Kidney epithelial cell (primary cell): ENCODE measurements around the gene SLC25A25. TPM values are rescaled to one million over a fixed set of nuclear protein-coding genes. Genes with fewer than 3 reads are reported as not detected.
"Not testable (repeated sequence)": the region's sequence is repeated elsewhere in the genome, so short reads cannot be mapped to it uniquely, and the experiment has no call there.

Source experiments
- DNase-seq: peaks from one replicate; pipeline ENCODE4 v3.0.0-alpha.2; 2010; ENCODE audit warnings: low read depth
- H3K27me3 ChIP-seq: 2 replicates; pipeline ENCODE4 v1.6.0; 2011; ENCODE audit warnings: low read length; ENCODE audit not compliant: control insufficient read depth, insufficient read depth
- H3K36me3 ChIP-seq: 2 replicates; pipeline ENCODE4 v1.5.1; 2011; ENCODE audit warnings: low read length; ENCODE audit not compliant: control insufficient read depth, insufficient read depth
- H3K4me3 ChIP-seq: 2 replicates; pipeline ENCODE4 v1.5.1; 2011; ENCODE audit warnings: low read depth, mild to moderate bottlenecking, control low read depth, low read length
- total RNA-seq: library from RNA; depleted of rRNA; stranded (reverse); fragments of >200 nt; gene quantifications from 2 replicates; pipeline ENCODE4 v1.2.3, GENCODE V29; 2015
- TF ChIP-seq, protein P1 (sequence below): IDR thresholded peaks from 2 replicates; pipeline ENCODE4 v1.5.1; 2011; ENCODE audit warnings: mild to moderate bottlenecking, moderate library complexity, low read length, control low read depth, inconsistent platforms; ENCODE audit not compliant: insufficient read depth, poor library complexity, severe bottlenecking

Gene SLC25A25
- total RNA-seq, 1 donor from 2014 or later = 22.8 TPM

DNA sequence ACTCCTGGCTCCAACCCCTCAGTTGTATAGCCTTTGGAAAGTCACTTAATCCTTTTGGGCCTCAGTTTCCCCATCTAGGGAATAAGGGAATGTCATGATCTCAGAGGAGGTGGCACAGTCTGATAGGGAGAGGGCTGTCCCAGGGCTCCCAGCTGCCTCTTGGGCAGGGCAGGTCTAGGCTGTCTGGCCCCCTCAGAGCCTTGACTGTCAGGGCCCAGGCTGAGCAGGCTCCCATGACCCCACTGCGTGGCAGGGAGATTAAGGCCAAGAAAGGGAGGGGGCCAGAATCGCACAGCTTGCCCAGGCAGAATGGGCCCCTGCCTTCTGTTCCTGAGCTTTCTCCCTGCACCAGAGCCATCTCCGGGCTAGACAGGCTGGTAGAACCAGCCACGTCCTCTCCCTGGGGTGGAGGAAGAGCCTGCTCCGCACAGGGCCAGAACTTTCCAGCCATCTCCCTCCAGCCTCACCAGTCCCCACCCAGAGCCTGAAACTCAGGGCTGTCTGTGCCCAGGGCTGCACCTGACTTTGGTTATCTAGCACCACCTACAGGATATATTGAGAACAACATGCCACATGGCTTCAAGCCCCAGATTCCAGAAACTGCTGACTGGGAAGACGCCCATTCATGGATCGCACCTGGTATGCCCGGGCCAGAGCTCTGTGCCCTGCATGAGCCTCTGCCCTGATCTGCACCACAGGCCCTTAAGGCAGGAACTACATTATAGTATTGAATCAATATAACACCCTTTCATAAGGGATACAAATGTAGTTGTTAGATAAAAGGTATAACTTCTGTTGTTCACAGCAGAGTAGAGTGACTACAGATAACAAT is 33.0 kb upstream of the SLC25A25 start:
- peak; percentile 37 for DNase-seq
- TF ChIP-seq, protein P1, sequence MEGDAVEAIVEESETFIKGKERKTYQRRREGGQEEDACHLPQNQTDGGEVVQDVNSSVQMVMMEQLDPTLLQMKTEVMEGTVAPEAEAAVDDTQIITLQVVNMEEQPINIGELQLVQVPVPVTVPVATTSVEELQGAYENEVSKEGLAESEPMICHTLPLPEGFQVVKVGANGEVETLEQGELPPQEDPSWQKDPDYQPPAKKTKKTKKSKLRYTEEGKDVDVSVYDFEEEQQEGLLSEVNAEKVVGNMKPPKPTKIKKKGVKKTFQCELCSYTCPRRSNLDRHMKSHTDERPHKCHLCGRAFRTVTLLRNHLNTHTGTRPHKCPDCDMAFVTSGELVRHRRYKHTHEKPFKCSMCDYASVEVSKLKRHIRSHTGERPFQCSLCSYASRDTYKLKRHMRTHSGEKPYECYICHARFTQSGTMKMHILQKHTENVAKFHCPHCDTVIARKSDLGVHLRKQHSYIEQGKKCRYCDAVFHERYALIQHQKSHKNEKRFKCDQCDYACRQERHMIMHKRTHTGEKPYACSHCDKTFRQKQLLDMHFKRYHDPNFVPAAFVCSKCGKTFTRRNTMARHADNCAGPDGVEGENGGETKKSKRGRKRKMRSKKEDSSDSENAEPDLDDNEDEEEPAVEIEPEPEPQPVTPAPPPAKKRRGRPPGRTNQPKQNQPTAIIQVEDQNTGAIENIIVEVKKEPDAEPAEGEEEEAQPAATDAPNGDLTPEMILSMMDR = peak; percentile 76
- no peak overlapping the region for H3K4me3 ChIP-seq
- no peaks in the 10 kb centered on the region for H3K36me3 ChIP-seq
- no peaks in the 10 kb centered on the region for H3K27me3 ChIP-seq

DNA sequence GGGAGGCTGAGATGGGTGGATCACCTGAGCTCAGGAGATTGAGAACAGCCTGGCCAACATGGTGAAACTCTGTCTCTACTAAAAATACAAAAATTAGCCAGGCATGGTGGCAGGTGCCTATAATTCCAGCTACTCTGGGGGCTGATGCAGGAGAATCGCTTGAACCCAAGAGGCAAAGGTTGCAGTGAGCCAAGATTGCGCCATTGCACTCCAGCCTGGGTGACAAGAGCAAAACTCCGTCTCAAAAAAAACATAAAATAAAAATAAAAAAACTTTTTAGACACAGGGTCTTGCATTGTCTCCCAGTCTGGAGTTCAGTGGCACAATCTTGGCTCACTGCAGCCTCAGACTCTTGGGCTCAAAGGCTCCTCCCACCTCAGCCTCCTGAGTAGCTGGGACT is 31.5 kb upstream of the SLC25A25 start:
- H3K36me3 ChIP-seq, DNase-seq, H3K27me3 ChIP-seq, H3K4me3 ChIP-seq: not testable (repeated sequence)

DNA sequence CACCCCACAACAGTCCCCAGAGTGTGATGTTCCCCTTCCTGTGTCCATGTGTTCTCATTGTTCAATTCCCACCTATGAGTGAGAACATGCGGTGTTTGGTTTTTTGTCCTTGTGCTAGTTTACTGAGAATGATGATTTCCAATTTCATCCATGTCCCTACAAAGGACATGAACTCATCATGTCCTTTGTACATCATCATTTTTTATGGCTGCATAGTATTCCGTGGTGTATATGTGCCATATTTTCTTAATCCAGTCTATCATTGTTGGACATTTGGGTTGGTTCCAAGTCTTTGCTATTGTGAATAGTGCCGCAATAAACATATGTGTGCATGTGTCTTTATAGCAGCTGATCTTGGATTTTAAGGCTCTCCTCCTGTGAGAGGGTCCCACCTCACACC is 27.2 kb upstream of the SLC25A25 start:
- DNase-seq, H3K4me3 ChIP-seq, H3K36me3 ChIP-seq, H3K27me3 ChIP-seq: not testable (repeated sequence)

DNA sequence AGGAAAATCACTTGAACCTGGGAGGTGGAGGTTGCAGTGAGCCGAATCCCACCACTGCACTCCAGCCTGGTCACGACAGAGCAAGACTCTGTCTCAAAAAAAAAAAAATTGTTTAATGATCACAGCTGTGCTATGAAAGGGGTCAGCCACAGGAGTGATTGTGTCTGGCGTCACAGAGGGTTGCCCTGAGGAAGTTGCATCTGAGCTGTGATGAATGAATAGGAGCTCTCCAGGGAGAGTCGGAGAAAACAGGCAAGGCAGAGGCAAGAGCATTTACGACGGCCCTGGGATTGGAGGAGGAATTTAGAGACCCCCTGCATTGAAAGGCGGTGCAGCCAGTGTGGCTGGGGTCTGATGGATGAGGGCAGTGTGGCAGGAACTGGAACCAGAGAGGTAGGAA is 26.0 kb upstream of the SLC25A25 start:
- no peak for DNase-seq
- Histone ChIP-seq H3K36me3 (no peaks in the 10 kb centered on the region), H3K27me3 (no peaks in the 10 kb centered on the region), H3K4me3 (no peak overlapping the region)
- TF ChIP-seq, protein P1 = no peak

DNA sequence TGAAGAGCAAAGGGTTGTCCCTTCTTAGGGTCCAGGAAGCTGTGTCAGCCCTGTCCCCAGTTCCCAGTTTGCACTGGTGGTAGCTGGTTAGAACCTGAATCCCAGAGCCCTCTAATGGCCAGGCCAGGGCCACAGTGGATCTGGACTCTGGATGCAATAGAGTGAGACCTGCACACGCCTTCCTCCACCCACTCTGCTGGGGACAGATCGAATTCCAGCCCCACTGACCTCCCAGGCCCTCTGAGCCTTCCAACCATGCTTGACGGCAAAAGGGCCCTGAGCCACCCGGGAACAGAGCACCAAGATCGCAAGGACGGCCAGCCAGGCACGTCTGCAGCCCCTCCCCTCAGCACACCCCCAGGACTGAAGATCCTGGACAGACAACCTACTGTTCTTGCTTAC is 24.6 kb upstream of the SLC25A25 start:
- Histone ChIP-seq H3K36me3 (no peaks in the 10 kb centered on the region), H3K27me3 (no peaks in the 10 kb centered on the region), H3K4me3 (no peak overlapping the region)
- TF ChIP-seq, protein P1 = no peak
- DNase-seq = no peak

DNA sequence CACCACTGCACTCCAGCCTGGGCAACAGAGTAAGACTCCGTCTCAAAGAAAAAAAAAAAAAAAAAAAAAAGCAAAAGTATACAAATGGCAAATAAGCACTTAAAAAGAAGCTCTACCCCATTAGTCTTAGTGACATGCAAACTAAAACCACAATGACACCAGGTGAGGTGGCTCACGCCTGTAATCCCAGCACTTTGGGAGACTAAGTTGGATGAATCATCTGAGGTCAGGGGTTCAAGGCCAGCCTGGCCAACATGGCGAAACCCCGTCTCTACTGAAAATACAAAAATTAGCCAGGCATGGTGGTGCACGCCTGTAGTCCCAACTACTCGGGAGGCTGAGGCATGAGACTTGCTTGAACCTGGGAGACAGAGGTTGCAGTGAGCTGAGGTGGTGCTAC is 22.6 kb upstream of the SLC25A25 start:
- not testable (repeated sequence) for H3K36me3 ChIP-seq, H3K27me3 ChIP-seq, DNase-seq, H3K4me3 ChIP-seq

DNA sequence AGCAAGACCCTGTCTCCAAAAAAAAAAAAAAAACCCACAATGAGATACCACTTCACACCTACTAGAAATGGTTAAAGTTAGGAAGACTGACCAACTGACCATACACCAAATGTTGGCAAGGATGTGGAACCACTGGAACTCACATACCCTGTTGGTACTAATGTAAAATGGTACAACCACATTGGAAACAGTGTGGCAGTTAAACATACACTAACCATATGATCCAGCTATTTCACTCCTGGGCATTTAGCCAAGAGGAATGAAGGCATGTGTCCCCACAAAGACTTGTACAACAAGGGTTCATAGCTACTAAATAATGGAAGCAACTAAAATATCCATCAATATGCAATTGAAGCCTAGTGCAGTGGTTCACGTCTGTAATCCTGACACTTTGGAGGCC is 22.2 kb upstream of the SLC25A25 start:
- DNase-seq = no peak
- Histone ChIP-seq H3K4me3 (no peak overlapping the region), H3K36me3 (no peaks in the 10 kb centered on the region), H3K27me3 (no peaks in the 10 kb centered on the region)
- TF ChIP-seq, protein P1 = no peak
